Choroid plexus epithelial cell (primary cell): Measurements from ENCODE around the gene NELFB.
A peak's percentile ranks its signal among the peaks of the same experiment; 100 is the strongest.

ENCODE experiments used
- DNase-seq: peaks from one replicate; pipeline ENCODE4 v3.0.0-alpha.2; 2010; ENCODE audit warnings: low read depth
- H3K4me3 ChIP-seq: 2 replicates; pipeline ENCODE4 v1.5.1; 2011; ENCODE audit warnings: low read depth, mild to moderate bottlenecking, control low read depth, low read length, moderate library complexity
- CTCF ChIP-seq: conservative IDR thresholded peaks from 2 replicates; pipeline ENCODE4 v1.5.1; 2011; ENCODE audit warnings: low read depth, mild to moderate bottlenecking, control low read depth, inconsistent platforms, low read length, moderate library complexity

The NELFB gene

GRCh38 chr9:137250329-137251193 lies 4.6 kb upstream of the NELFB start:
- TF ChIP-seq CTCF = no peak
- H3K4me3 ChIP-seq = no peak overlapping the region
- DNase-seq = no peak

- no peak within 1 kb of the TSS for H3K4me3 ChIP-seq
- TF ChIP-seq CTCF = no peak
- no peak for DNase-seq
These were observed 4.0 kb upstream of the NELFB start, which contains the start of gene STPG3 for GRCh38 chr9:137251194-137251461. Gene STPG3 (plus strand): TSS chr9:137251286. CDS start chr9:137251287, 1 bp downstream.

GRCh38 chr9:137251490-137252268 lies 3.4 kb upstream of the NELFB start:
- no peak for TF ChIP-seq CTCF
- DNase-seq = no peak
- H3K4me3 ChIP-seq = no peak overlapping the region

- DNase-seq = no peak
- H3K4me3 ChIP-seq = no peak overlapping the region
- TF ChIP-seq CTCF = no peak
These were observed 2.3 kb upstream of the NELFB start for GRCh38 chr9:137252555-137253506.

GRCh38 chr9:137253717-137254623 lies 1.2 kb upstream of the NELFB start:
- TF ChIP-seq CTCF = no peak
- H3K4me3 ChIP-seq = peak overlapping the region; percentile 78
- no peak for DNase-seq
